Endothelial cell of umbilical vein (primary cell): ENCODE results near the gene RAB27B. TPM values are rescaled to one million over a fixed set of nuclear protein-coding genes. Genes with fewer than 3 reads are reported as not detected.

Experiments used
- BruUV-seq: library from RNA; stranded (reverse); fragments of 400-500 nt; replicated peaks from 2 replicates; lab custom pipeline; 2021; lab: Mats Ljungman, UMichigan
- CTCF ChIA-PET: fragments of 300-600, 350-600 bp; sonication (Branson Sonifier 250); formaldehyde crosslinking; loops from one replicate; lab custom pipeline; 2021; ENCODE audit warnings: antibody characterized with exemption, inconsistent platforms; lab: Charles Lee
- POLR2A ChIA-PET: fragments of 300-600, 350-600 bp; sonication (Branson Sonifier 250); formaldehyde crosslinking; loops from one replicate; lab custom pipeline; 2021; ENCODE audit warnings: antibody characterized with exemption, inconsistent platforms; lab: Charles Lee
- DNase-seq: peaks from one replicate; pipeline ENCODE4 v3.0.0-alpha.2; 2011; ENCODE audit warnings: low read depth, low spot score
- FAIRE-seq: peaks from 2 replicates; lab custom pipeline; 2011; peaks lifted over from hg19 to GRCh38; lab: Jason Lieb, UNC
- H2AFZ ChIP-seq: 2 replicates; pipeline ENCODE4 v1.6.0; 2012; ENCODE audit warnings: low read depth, low read length, control low read depth, inconsistent platforms
- H3K27ac ChIP-seq: 2 replicates; pipeline ENCODE4 v1.5.1; 2011; ENCODE audit warnings: low read depth, mild to moderate bottlenecking, control low read depth, low read length, moderate library complexity; ENCODE audit not compliant: insufficient read depth
- H3K27me3 ChIP-seq, 2 experiments: 2 replicates each; pipeline versions ENCODE4 v1.6.0 to v1.6.1; 2011; ENCODE audit warnings: low read length in 2 of 2, mixed read lengths in 1 of 2; ENCODE audit not compliant: control insufficient read depth in 2 of 2, insufficient read depth in 2 of 2
- H3K36me3 ChIP-seq, 2 experiments: 2 replicates in 1 of 2; 3 replicates in 1 of 2; pipeline ENCODE4 v1.5.1; 2011; ENCODE audit warnings: low read length in 2 of 2, mild to moderate bottlenecking in 1 of 2, moderate library complexity in 1 of 2; ENCODE audit not compliant: control insufficient read depth in 2 of 2, insufficient read depth in 2 of 2; ENCODE audit errors: extremely low read depth in 1 of 2
- H3K4me1 ChIP-seq: 3 replicates; pipeline ENCODE4 v1.5.1; 2011; ENCODE audit warnings: mild to moderate bottlenecking, low read length; ENCODE audit not compliant: control insufficient read depth, insufficient read depth; ENCODE audit errors: extremely low read depth
- H3K4me2 ChIP-seq: 2 replicates; pipeline ENCODE4 v1.6.1; 2011; ENCODE audit warnings: low read length, control low read depth, mixed read lengths; ENCODE audit not compliant: insufficient read depth
- H3K4me3 ChIP-seq, 3 experiments: fragments of 200-600 bp in 1 of 3; sonication (generic), shearing (Covaris generic) in 1 of 3; replicated peaks in 1 of 3; 2 replicates each; pipeline ENCODE4 v1.5.1; 2011 to 2016; ENCODE audit warnings: control low read depth in 3 of 3, low read length in 3 of 3, mild to moderate bottlenecking in 2 of 3, inconsistent platforms in 1 of 3, low read depth in 1 of 3, moderate library complexity in 1 of 3; ENCODE audit not compliant: insufficient read depth in 1 of 3
- H3K79me2 ChIP-seq: 2 replicates; pipeline ENCODE4 v1.6.0; 2012; ENCODE audit warnings: low read length, inconsistent platforms; ENCODE audit not compliant: control insufficient read depth, insufficient read depth
- H3K9ac ChIP-seq: replicated peaks from 2 replicates; pipeline ENCODE3; 2011; ENCODE audit warnings: low read length, control low read depth; ENCODE audit not compliant: insufficient read depth; ENCODE audit errors: extremely low read depth
- H3K9me1 ChIP-seq: replicated peaks from 3 replicates; pipeline ENCODE4 v1.6.0; 2011; ENCODE audit warnings: mild to moderate bottlenecking, low read length; ENCODE audit not compliant: control insufficient read depth, insufficient read depth; ENCODE audit errors: extremely low read depth
- H3K9me3 ChIP-seq: replicated peaks from 2 replicates; pipeline ENCODE4 v1.5.1; 2012; ENCODE audit warnings: low read length, inconsistent platforms; ENCODE audit not compliant: control insufficient read depth, insufficient read depth
- H4K20me1 ChIP-seq: replicated peaks from 2 replicates; pipeline ENCODE3; 2011; ENCODE audit warnings: mild to moderate bottlenecking, low read length; ENCODE audit not compliant: control insufficient read depth, insufficient read depth; ENCODE audit errors: extremely low read depth
- EZH2 ChIP-seq: IDR thresholded peaks from 2 replicates; pipeline ENCODE4 v1.6.1; 2012; ENCODE audit warnings: borderline replicate concordance, low read depth, mild to moderate bottlenecking, moderate library complexity, low read length, inconsistent platforms; ENCODE audit not compliant: severe bottlenecking
- FOS ChIP-seq: IDR thresholded peaks from 2 replicates; pipeline ENCODE4 v1.6.1; 2011; ENCODE audit warnings: mild to moderate bottlenecking, low read length, moderate library complexity, borderline replicate concordance; ENCODE audit not compliant: insufficient read depth
- GATA2 ChIP-seq: IDR thresholded peaks from 2 replicates; pipeline ENCODE4 v1.7.0; 2011; ENCODE audit warnings: low read depth, mild to moderate bottlenecking, moderate library complexity, mixed read lengths, low read length; ENCODE audit not compliant: insufficient read length, insufficient read depth
- JUN ChIP-seq: IDR thresholded peaks from 2 replicates; pipeline ENCODE4 v1.6.1; 2011; ENCODE audit warnings: borderline replicate concordance, low read depth; ENCODE audit not compliant: insufficient read length, insufficient read depth
- MYC ChIP-seq: IDR thresholded peaks from one replicate; pipeline ENCODE4 v1.6.1; 2011; ENCODE audit warnings: mild to moderate bottlenecking, low read depth, low read length
- POLR2A ChIP-seq: IDR thresholded peaks from 2 replicates; pipeline ENCODE4 v1.6.1; 2012; ENCODE audit warnings: low read depth, mild to moderate bottlenecking, control low read depth, low read length
- POLR2AphosphoS5 ChIP-seq: IDR thresholded peaks from 2 replicates; pipeline ENCODE4 v1.6.1; 2012; ENCODE audit warnings: low read depth, mild to moderate bottlenecking, control low read depth, low read length, moderate library complexity; ENCODE audit not compliant: insufficient read depth
- dilution Hi-C: fragments of 300-500 bp; cut with MboI; formaldehyde crosslinking; loops from one replicate; pipeline ENCODE4 v1.15.0; 2019; ENCODE audit warnings: low sequenced_read_pairs; ENCODE audit not compliant: extremely low pct_ligation_motif_present
- intact Hi-C: fragments of 100-400 bp; cut with micrococcal nuclease; formaldehyde crosslinking; loops from one replicate; pipeline ENCODE4 v1.10.0; 2022
- polyA plus RNA-seq, 4 experiments: library from polyadenylated mRNA; depleted of rRNA in 3 of 4; stranded (reverse) in 3 of 4; unstranded in 1 of 4; fragments of >200 nt; gene quantifications; 2 replicates each; pipeline versions ENCODE4 v1.2.1 to v1.2.3, GENCODE V29; 2011 to 2012; ENCODE audit warnings: missing spikeins in 1 of 4
- total RNA-seq: library from RNA; stranded (reverse); gene quantifications from 2 replicates; pipeline ENCODE4 v1.2.3, GENCODE V29; 2021
- TF ChIP-seq, protein P1 (sequence below): IDR thresholded peaks from 2 replicates; pipeline ENCODE4 v1.6.1; 2011; ENCODE audit not compliant: insufficient read depth, insufficient read length
- TF ChIP-seq, protein P2 (sequence below), 2 donors: IDR thresholded peaks; 1 replicate in 1 of 2; 2 replicates in 1 of 2; pipeline ENCODE4 v1.5.1; 2011; ENCODE audit warnings: low read length in 2 of 2, mild to moderate bottlenecking in 2 of 2, moderate library complexity in 2 of 2, control low read depth in 1 of 2, inconsistent platforms in 1 of 2, low read depth in 1 of 2; ENCODE audit not compliant: insufficient read depth in 1 of 2; ENCODE audit errors: extremely low read depth in 1 of 2

RAB27B gene
- total and polyA plus RNA-seq, 2 donors (not counting 3 experiments of a cell fraction or from before 2014, with no cell fraction given): not detected

- no peak overlapping the region for H3K4me3 ChIP-seq
- H3K4me1 ChIP-seq: no peaks in the 10 kb centered on the region
- no peak overlapping the region for H3K9ac ChIP-seq
- ChIA-PET CTCF (interaction anchor here (0.6 to 1.6 kb wide), 3 partner anchors 12 to 1483 kb away, joined by 3 to 5 read pairs (median 3); no protein-coding TSS in a partner anchor), POLR2A (no interaction called here)
- TF ChIP-seq POLR2A: no peak
- TF ChIP-seq, protein P1, sequence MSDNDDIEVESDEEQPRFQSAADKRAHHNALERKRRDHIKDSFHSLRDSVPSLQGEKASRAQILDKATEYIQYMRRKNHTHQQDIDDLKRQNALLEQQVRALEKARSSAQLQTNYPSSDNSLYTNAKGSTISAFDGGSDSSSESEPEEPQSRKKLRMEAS: no peak
- TF ChIP-seq JUN: no peak
- TF ChIP-seq POLR2AphosphoS5: no peak
- TF ChIP-seq GATA2: no peak
- TF ChIP-seq, protein P2, sequence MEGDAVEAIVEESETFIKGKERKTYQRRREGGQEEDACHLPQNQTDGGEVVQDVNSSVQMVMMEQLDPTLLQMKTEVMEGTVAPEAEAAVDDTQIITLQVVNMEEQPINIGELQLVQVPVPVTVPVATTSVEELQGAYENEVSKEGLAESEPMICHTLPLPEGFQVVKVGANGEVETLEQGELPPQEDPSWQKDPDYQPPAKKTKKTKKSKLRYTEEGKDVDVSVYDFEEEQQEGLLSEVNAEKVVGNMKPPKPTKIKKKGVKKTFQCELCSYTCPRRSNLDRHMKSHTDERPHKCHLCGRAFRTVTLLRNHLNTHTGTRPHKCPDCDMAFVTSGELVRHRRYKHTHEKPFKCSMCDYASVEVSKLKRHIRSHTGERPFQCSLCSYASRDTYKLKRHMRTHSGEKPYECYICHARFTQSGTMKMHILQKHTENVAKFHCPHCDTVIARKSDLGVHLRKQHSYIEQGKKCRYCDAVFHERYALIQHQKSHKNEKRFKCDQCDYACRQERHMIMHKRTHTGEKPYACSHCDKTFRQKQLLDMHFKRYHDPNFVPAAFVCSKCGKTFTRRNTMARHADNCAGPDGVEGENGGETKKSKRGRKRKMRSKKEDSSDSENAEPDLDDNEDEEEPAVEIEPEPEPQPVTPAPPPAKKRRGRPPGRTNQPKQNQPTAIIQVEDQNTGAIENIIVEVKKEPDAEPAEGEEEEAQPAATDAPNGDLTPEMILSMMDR (IDR thresholded peaks at IDR 0.05; ENCODE audit: extremely low read depth in 1 of 2, insufficient read depth in 1 of 2, low read depth in 1 of 2, low read length in 2 of 2): no peak
- TF ChIP-seq MYC: no peak
- TF ChIP-seq FOS: no peak
- no peak for TF ChIP-seq EZH2
- H2AFZ ChIP-seq: no peak overlapping the region
- H4K20me1 ChIP-seq: no peaks in the 10 kb centered on the region
- H3K9me1 ChIP-seq: no peaks in the 10 kb centered on the region
- FAIRE-seq (no peak), DNase-seq (no peak)
- no peaks in the 10 kb centered on the region for H3K27me3 ChIP-seq
- no peak overlapping the region for H3K27ac ChIP-seq
- H3K4me2 ChIP-seq: no peak overlapping the region
- no peaks in the 10 kb centered on the region for H3K36me3 ChIP-seq
- dilution Hi-C loops (no loop called here), intact Hi-C loops (no loop called here)
- no TSS peak for BruUV-seq
- no peaks in the 10 kb centered on the region for H3K79me2 ChIP-seq
- H3K9me3 ChIP-seq: no peaks in the 10 kb centered on the region
Observed at GRCh38 chr18:54860941-54861340, 32.7 kb downstream of the RAB27B start.
